PC-3 (cell line): ENCODE results near the gene CD2.

Experiments
- CTCF ChIP-seq: fragments of 300-600 bp; sonication (generic); conservative IDR thresholded peaks from 2 replicates; pipeline ENCODE4 v1.5.1; 2017; ENCODE audit warnings: antibody characterized with exemption, low read depth, mild to moderate bottlenecking, low read length
- EZH2 ChIP-seq: fragments of 300-600 bp; sonication (generic); IDR thresholded peaks from one replicate; pipeline ENCODE4 v1.6.1; 2017; ENCODE audit warnings: antibody characterized with exemption, mild to moderate bottlenecking, low read length; ENCODE audit not compliant: unreplicated experiment
- EZH2phosphoT487 ChIP-seq: fragments of 300-600 bp; sonication (generic); IDR thresholded peaks from 2 replicates; pipeline ENCODE4 v1.6.1; 2018; ENCODE audit warnings: mild to moderate bottlenecking, antibody characterized with exemption, low read length, borderline replicate concordance

- no peak for TF ChIP-seq CTCF
- no peak for TF ChIP-seq EZH2
- TF ChIP-seq EZH2phosphoT487 = no peak
Observed at GRCh38 chr1:116768416-116769103, 14.3 kb downstream of the CD2 start.
